SU-DHL-6 (cell line): ENCODE measurements around the gene WIZ.
"Not testable (repeated sequence)": the region's sequence is repeated elsewhere in the genome, so short reads cannot be mapped to it uniquely, and the experiment has no call there.

Experiments
- H2AFZ ChIP-seq: fragments of 200-600 bp; sonication (generic); 2 replicates; pipeline ENCODE4 v1.6.1; 2014; ENCODE audit warnings: low read depth, mild to moderate bottlenecking, moderate library complexity, mixed read lengths, antibody characterized with exemption, low read length; ENCODE audit not compliant: severe bottlenecking
- H3F3A ChIP-seq: fragments of 200-600 bp; shearing (Covaris generic); 2 replicates; pipeline ENCODE4 v1.6.0; 2016; ENCODE audit warnings: antibody characterized with exemption, mild to moderate bottlenecking; ENCODE audit not compliant: insufficient read depth
- H3K27ac ChIP-seq: fragments of 200-600 bp; sonication (generic); 2 replicates; pipeline ENCODE4 v1.5.1; 2016; ENCODE audit warnings: low read depth, mild to moderate bottlenecking, low read length, moderate library complexity, mixed read lengths
- H3K27me3 ChIP-seq: fragments of 200-600 bp; sonication (generic), shearing (Covaris generic); 2 replicates; pipeline ENCODE4 v1.6.0; 2014; ENCODE audit warnings: mild to moderate bottlenecking, low read length
- H3K36me3 ChIP-seq: fragments of 200-600 bp; sonication (generic); 2 replicates; pipeline ENCODE4 v1.6.1; 2014; ENCODE audit warnings: mild to moderate bottlenecking, low read length, mixed read lengths
- H3K4me2 ChIP-seq: fragments of 300-600, 200-600 bp; shearing (Covaris generic), sonication (generic); 2 replicates; pipeline ENCODE4 v1.6.0; 2014; ENCODE audit warnings: low read length, low read depth, mild to moderate bottlenecking; ENCODE audit not compliant: poor library complexity, severe bottlenecking
- H3K4me3 ChIP-seq: fragments of 200-600 bp; sonication (generic); 2 replicates; pipeline ENCODE4 v1.5.1; 2014; ENCODE audit warnings: antibody characterized with exemption, low read length, mild to moderate bottlenecking, mixed read lengths; ENCODE audit not compliant: insufficient read depth, poor library complexity, severe bottlenecking
- H3K79me2 ChIP-seq: fragments of 200-600 bp; sonication (generic); 2 replicates; pipeline ENCODE4 v1.6.1; 2014; ENCODE audit warnings: mild to moderate bottlenecking, low read length, moderate library complexity; ENCODE audit not compliant: insufficient read depth
- H3K9ac ChIP-seq: fragments of 200-600 bp; sonication (generic); 2 replicates; pipeline ENCODE4 v1.7.0; 2014; ENCODE audit warnings: mild to moderate bottlenecking, low read length
- H3K9me2 ChIP-seq: fragments of 200-600 bp; sonication (generic); replicated peaks from 2 replicates; pipeline ENCODE4 v1.6.1; 2014; ENCODE audit warnings: low read length; ENCODE audit not compliant: insufficient read depth
- H3K9me3 ChIP-seq: fragments of 200-600 bp; sonication (generic); 2 replicates; pipeline ENCODE4 v1.6.1; 2014; ENCODE audit warnings: low read length, mixed read lengths; ENCODE audit not compliant: insufficient read depth
- H4K20me1 ChIP-seq: fragments of 200-600 bp; sonication (generic); 2 replicates; pipeline ENCODE4 v1.6.1; 2014; ENCODE audit warnings: low read depth, mild to moderate bottlenecking, antibody characterized with exemption, low read length, moderate library complexity, mixed read lengths
- EZH2phosphoT487 ChIP-seq: fragments of 200-600 bp; sonication (generic), shearing (Covaris generic); conservative IDR thresholded peaks from 2 replicates; pipeline ENCODE4 v1.6.1; 2018; ENCODE audit warnings: mild to moderate bottlenecking, antibody characterized with exemption, low read length, moderate library complexity, mixed read lengths
- TF ChIP-seq, protein P1 (sequence below): fragments of 200-600 bp; sonication (generic); IDR thresholded peaks from one replicate; pipeline ENCODE4 v1.5.1; 2017; ENCODE audit warnings: antibody characterized with exemption, mild to moderate bottlenecking, low read length, moderate library complexity; ENCODE audit not compliant: insufficient read depth, poor library complexity, severe bottlenecking

Gene WIZ

DNA sequence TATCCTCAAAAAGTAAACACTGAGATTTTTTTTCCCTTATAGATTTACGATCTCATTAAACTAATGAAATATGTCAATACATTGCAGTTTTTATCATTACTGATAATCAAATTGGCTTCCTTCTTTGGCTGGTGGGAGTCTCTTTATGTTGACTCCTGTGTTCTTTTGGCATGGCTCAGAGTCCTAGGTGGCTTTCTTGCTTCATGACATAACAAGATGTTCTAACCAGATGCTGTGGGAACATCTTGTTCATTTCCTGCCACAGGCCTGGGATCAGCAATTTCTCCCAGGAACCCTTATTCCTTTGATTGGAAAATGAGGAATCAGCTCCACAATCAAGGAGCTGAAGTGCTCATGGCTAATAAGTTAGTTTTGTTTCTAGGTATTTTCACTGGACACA lies 45.4 kb upstream of the WIZ start:
- no peak for TF ChIP-seq EZH2phosphoT487
- TF ChIP-seq, protein P1, sequence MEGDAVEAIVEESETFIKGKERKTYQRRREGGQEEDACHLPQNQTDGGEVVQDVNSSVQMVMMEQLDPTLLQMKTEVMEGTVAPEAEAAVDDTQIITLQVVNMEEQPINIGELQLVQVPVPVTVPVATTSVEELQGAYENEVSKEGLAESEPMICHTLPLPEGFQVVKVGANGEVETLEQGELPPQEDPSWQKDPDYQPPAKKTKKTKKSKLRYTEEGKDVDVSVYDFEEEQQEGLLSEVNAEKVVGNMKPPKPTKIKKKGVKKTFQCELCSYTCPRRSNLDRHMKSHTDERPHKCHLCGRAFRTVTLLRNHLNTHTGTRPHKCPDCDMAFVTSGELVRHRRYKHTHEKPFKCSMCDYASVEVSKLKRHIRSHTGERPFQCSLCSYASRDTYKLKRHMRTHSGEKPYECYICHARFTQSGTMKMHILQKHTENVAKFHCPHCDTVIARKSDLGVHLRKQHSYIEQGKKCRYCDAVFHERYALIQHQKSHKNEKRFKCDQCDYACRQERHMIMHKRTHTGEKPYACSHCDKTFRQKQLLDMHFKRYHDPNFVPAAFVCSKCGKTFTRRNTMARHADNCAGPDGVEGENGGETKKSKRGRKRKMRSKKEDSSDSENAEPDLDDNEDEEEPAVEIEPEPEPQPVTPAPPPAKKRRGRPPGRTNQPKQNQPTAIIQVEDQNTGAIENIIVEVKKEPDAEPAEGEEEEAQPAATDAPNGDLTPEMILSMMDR = no peak
- Histone ChIP-seq H2AFZ (no peak overlapping the region), H3K4me2 (no peak overlapping the region), H3K4me3 (no peak overlapping the region), H3K9ac (no peak overlapping the region), H4K20me1 (no peaks in the 10 kb centered on the region), H3K27ac (no peak overlapping the region), H3K9me2 (no peaks in the 10 kb centered on the region), H3K27me3 (no peaks in the 10 kb centered on the region), H3F3A (no peaks in the 10 kb centered on the region), H3K9me3 (no peaks in the 10 kb centered on the region), H3K79me2 (no peaks in the 10 kb centered on the region), H3K36me3 (no peaks in the 10 kb centered on the region)

DNA sequence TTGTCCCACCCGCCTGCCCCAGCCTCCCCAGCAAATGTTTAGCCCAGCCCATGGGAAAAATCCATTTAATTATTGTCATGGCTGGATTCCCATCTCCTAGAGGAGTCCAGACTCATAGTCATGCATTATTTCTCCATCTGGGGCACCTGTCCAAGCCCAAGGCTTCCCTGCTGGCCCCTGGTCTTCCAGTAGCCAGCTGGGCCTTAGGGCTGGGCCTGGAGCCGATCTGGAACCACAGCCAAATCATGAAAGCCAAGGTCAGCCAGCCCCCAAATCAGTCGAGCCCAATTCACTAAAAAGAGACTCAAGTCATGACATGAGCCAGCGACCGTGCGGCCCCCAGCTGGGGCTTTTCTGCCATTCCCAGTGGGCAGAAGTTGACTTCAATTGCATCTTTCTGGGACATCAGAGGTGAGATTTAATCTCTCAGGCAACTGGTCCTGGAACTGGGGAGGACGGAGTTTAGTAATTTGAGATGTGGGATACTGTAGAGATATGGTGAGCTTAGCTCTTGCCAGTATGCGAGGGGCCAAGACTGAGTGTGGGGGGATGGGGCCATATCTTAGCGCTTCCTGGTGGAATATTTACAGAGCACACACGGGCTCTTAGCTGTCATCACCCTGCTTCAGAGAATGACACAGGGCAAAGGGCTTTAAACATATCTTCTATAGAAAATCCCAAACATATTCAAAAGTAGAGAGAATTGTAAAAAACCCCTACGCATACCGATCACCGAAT lies 38.9 kb upstream of the WIZ start:
- Histone ChIP-seq H3F3A (no peaks in the 10 kb centered on the region), H3K27me3 (no peaks in the 10 kb centered on the region), H3K9me3 (no peaks in the 10 kb centered on the region), H3K9me2 (no peaks in the 10 kb centered on the region), H3K9ac (no peak overlapping the region), H2AFZ (no peak overlapping the region), H4K20me1 (no peaks in the 10 kb centered on the region), H3K4me3 (no peak overlapping the region), H3K4me2 (no peak overlapping the region), H3K27ac (no peak overlapping the region), H3K36me3 (no peaks in the 10 kb centered on the region), H3K79me2 (no peaks in the 10 kb centered on the region)
- no peak for TF ChIP-seq EZH2phosphoT487
- TF ChIP-seq, protein P1 = no peak

DNA sequence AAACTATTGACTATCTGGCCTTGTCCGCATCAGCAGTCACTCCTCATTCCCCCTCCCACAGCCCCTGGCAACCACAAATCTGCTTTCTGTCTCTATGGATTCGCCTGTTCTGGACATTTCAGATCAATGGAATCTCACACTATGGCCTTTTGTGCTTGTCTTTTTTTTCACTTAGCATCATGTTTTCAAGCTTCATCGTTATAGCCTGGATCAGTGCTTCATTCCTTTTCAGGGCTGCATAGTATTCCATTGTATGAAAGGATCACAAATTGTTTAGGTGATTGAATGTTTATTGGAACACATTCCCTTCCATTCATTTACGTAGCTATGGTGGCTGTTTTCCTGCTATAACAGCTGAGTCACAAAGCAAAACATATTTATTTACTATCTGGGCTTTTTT lies 37.3 kb upstream of the WIZ start:
- no peaks in the 10 kb centered on the region for H3F3A ChIP-seq
- no peaks in the 10 kb centered on the region for H3K27me3 ChIP-seq
- TF ChIP-seq, protein P1 = no peak
- TF ChIP-seq EZH2phosphoT487 = no peak
- H3K36me3 ChIP-seq = no peaks in the 10 kb centered on the region
- H4K20me1 ChIP-seq = no peaks in the 10 kb centered on the region
- no peak overlapping the region for H2AFZ ChIP-seq
- H3K9me3 ChIP-seq = no peaks in the 10 kb centered on the region
- H3K9ac ChIP-seq = no peak overlapping the region
- no peaks in the 10 kb centered on the region for H3K9me2 ChIP-seq
- H3K4me3 ChIP-seq = no peak overlapping the region
- no peak overlapping the region for H3K4me2 ChIP-seq
- no peak overlapping the region for H3K27ac ChIP-seq
- no peaks in the 10 kb centered on the region for H3K79me2 ChIP-seq

DNA sequence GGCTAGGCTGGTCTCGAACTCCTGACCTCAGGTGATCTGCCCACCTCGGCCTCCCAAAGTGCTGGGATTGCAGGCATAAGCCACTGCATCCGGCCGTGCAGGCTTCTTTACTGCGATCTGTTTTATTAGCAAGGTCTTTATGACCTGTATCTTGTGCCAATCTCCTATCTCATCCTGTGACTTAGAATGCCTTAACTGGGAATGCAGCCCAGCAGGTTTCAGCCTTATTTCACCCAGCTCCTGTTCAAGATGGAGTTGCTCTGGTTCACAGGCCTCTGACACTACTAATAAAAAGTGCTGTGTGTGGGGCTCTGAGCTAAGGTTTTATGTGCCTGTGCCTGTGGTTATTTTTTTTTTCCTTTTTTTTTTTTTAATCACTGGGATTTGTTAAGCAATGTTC lies 36.0 kb upstream of the WIZ start:
- H3K27ac ChIP-seq, H3K36me3 ChIP-seq, H3K9me3 ChIP-seq, H3K4me3 ChIP-seq, H4K20me1 ChIP-seq, H2AFZ ChIP-seq, H3K9ac ChIP-seq, H3K4me2 ChIP-seq, H3F3A ChIP-seq, H3K27me3 ChIP-seq, H3K79me2 ChIP-seq, H3K9me2 ChIP-seq: not testable (repeated sequence)

DNA sequence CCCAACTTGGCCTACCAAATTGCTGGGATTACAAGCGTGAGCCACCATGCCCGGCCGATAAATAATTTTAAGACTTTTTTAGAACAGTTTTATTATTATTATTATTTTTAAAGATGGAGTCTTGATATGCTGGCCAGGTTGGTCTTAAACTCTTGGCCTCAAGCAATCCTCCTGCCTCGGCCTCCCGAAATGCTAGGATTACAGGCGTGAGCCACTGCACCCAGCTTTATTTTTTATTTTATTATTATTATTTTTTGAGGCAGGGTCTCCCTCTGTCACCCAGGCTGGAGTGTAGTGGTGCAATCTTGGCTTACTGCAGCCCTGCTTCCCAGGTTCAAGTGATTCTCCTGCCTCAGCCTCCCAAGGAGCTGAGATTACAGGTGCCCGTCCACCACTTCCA lies 31.2 kb upstream of the WIZ start:
- not testable (repeated sequence) for H3K9ac ChIP-seq, H3F3A ChIP-seq, H3K79me2 ChIP-seq, H3K36me3 ChIP-seq, H3K27me3 ChIP-seq, H4K20me1 ChIP-seq, H3K9me2 ChIP-seq, H3K27ac ChIP-seq, H3K4me2 ChIP-seq, H3K4me3 ChIP-seq, H2AFZ ChIP-seq, H3K9me3 ChIP-seq
